ENCODE results near the gene TMEM127. TPM values are rescaled to one million over a fixed set of nuclear protein-coding genes. Genes with fewer than 3 reads are reported as not detected.

Gene TMEM127
- total and polyA plus RNA-seq, 2 experiments from 2014 or later = 34.0 to 43.6 TPM

- Histone ChIP-seq H4K20me1 (ENCODE audit: insufficient read depth) (no peaks in the 10 kb centered on the region), H3K9me3 (ENCODE audit: low read depth) (no peaks in the 10 kb centered on the region), H2AFZ (no peak overlapping the region), H3K27me3 (replicated peaks; ENCODE audit: insufficient read depth) (no peaks in the 10 kb centered on the region), H3K36me3 (ENCODE audit: low read depth) (0 out of 2 replicates have a peak, but pooled peaks cover 3% of the 10 kb centered on the region), H3F3A (ENCODE audit: insufficient read depth) (peaks cover 36% of the 10 kb centered on the region), H3K79me2 (ENCODE audit: insufficient read depth) (peaks cover 6% of the 10 kb centered on the region; the same call in 1 of the 2 replicates), H3K4me2 (ENCODE audit: unreplicated experiment) (peak overlapping the region; percentile 26), H3K4me1 (ENCODE audit: insufficient read depth) (peaks cover 23% of the 10 kb centered on the region), H3K9me2 (ENCODE audit: insufficient read depth) (no peaks in the 10 kb centered on the region), H3K4me3 (peak overlapping the region; percentile 10; the same call in 1 of the 2 replicates), H3K27ac (peak overlapping the region; percentile 48), H3K9ac (0 out of 2 replicates have a peak overlapping the region, but pooled peaks have one; percentile 1)
- peak; percentile 91 for DNase-seq
- WGBS, 2 experiments (ENCODE audit: low coverage in 1 of 2, low lambda C conversion rate in 2 of 2, missing lambda C conversion rate in 2 of 2) = 10 to 20% methylated on average over 9 of the region's 9 CpGs
- TF ChIP-seq EZH2phosphoT487 (IDR thresholded peaks at IDR 0.05; ENCODE audit: insufficient read depth, low read depth) (no peak), EZH2 (IDR thresholded peaks at IDR 0.05; ENCODE audit: insufficient read depth, poor library complexity, severe bottlenecking) (no peak)
- in situ Hi-C loops (cut with MboI) = loop anchor here (25.0 kb wide), 1 partner anchor 237 kb away; no protein-coding TSS in a partner anchor
Observed at GRCh38 chr2:96249654-96250053, 16.1 kb downstream of the TMEM127 start.

- 90 to 92% methylated on average over 4 of the region's 4 CpGs for WGBS, 2 experiments (ENCODE audit: low coverage in 1 of 2, low lambda C conversion rate in 2 of 2, missing lambda C conversion rate in 2 of 2)
- H3K9me3 ChIP-seq (ENCODE audit: low read depth) = no peaks in the 10 kb centered on the region
- peaks cover 23% of the 10 kb centered on the region for H3K4me1 ChIP-seq (ENCODE audit: insufficient read depth)
- H3K79me2 ChIP-seq (ENCODE audit: insufficient read depth) = no peaks in the 10 kb centered on the region
- in situ Hi-C loops (cut with MboI) = no loop called here
- TF ChIP-seq EZH2phosphoT487 (IDR thresholded peaks at IDR 0.05; ENCODE audit: insufficient read depth, low read depth) (no peak), EZH2 (IDR thresholded peaks at IDR 0.05; ENCODE audit: insufficient read depth, poor library complexity, severe bottlenecking) (no peak)
- no peak overlapping the region for H2AFZ ChIP-seq
- no peak for DNase-seq
- H4K20me1 ChIP-seq (ENCODE audit: insufficient read depth) = no peaks in the 10 kb centered on the region
- no peaks in the 10 kb centered on the region for H3K9me2 ChIP-seq (ENCODE audit: insufficient read depth)
- no peak overlapping the region for H3K4me3 ChIP-seq
- no peak overlapping the region for H3K27ac ChIP-seq
- peaks cover 36% of the 10 kb centered on the region for H3F3A ChIP-seq (ENCODE audit: insufficient read depth)
- H3K27me3 ChIP-seq (replicated peaks; ENCODE audit: insufficient read depth) = no peaks in the 10 kb centered on the region
- H3K9ac ChIP-seq = no peak overlapping the region
- H3K4me2 ChIP-seq (ENCODE audit: unreplicated experiment) = no peak overlapping the region
- 0 out of 2 replicates have a peak, but pooled peaks cover 3% of the 10 kb centered on the region for H3K36me3 ChIP-seq (ENCODE audit: low read depth)
Observed at GRCh38 chr2:96248624-96249023, 17.2 kb downstream of the TMEM127 start.

- H3K36me3 ChIP-seq (ENCODE audit: low read depth) = no peaks in the 10 kb centered on the region
- H3K79me2 ChIP-seq (ENCODE audit: insufficient read depth) = no peaks in the 10 kb centered on the region
- no peak overlapping the region for H3K4me2 ChIP-seq (ENCODE audit: unreplicated experiment)
- H3K9ac ChIP-seq = no peak overlapping the region
- H4K20me1 ChIP-seq (ENCODE audit: insufficient read depth) = no peaks in the 10 kb centered on the region
- no peak overlapping the region for H2AFZ ChIP-seq
- no peak for DNase-seq
- peaks cover 24% of the 10 kb centered on the region for H3K4me1 ChIP-seq (ENCODE audit: insufficient read depth)
- in situ Hi-C loops (cut with MboI) = no loop called here
- WGBS, 2 experiments (ENCODE audit: low coverage in 1 of 2, low lambda C conversion rate in 2 of 2, missing lambda C conversion rate in 2 of 2) = 68 to 76% methylated on average over 5 of the region's 5 CpGs
- TF ChIP-seq EZH2phosphoT487 (IDR thresholded peaks at IDR 0.05; ENCODE audit: insufficient read depth, low read depth) (no peak), EZH2 (IDR thresholded peaks at IDR 0.05; ENCODE audit: insufficient read depth, poor library complexity, severe bottlenecking) (no peak)
- H3K27me3 ChIP-seq (replicated peaks; ENCODE audit: insufficient read depth) = no peaks in the 10 kb centered on the region
- H3K4me3 ChIP-seq = no peak overlapping the region
- H3K9me2 ChIP-seq (ENCODE audit: insufficient read depth) = no peaks in the 10 kb centered on the region
- H3K27ac ChIP-seq = no peak overlapping the region
- peaks cover 40% of the 10 kb centered on the region for H3F3A ChIP-seq (ENCODE audit: insufficient read depth)
- no peaks in the 10 kb centered on the region for H3K9me3 ChIP-seq (ENCODE audit: low read depth)
Observed at GRCh38 chr2:96247896-96248295, 17.9 kb downstream of the TMEM127 start.

- Histone ChIP-seq H4K20me1 (ENCODE audit: insufficient read depth) (no peaks in the 10 kb centered on the region), H3K4me2 (ENCODE audit: unreplicated experiment) (no peak overlapping the region), H3K27me3 (replicated peaks; ENCODE audit: insufficient read depth) (no peaks in the 10 kb centered on the region), H3K27ac (no peak overlapping the region), H3K79me2 (ENCODE audit: insufficient read depth) (no peaks in the 10 kb centered on the region), H3K9ac (no peak overlapping the region), H3K4me3 (no peak overlapping the region), H2AFZ (no peak overlapping the region), H3F3A (ENCODE audit: insufficient read depth) (peaks cover 44% of the 10 kb centered on the region), H3K36me3 (ENCODE audit: low read depth) (no peaks in the 10 kb centered on the region), H3K9me3 (ENCODE audit: low read depth) (no peaks in the 10 kb centered on the region), H3K9me2 (ENCODE audit: insufficient read depth) (no peaks in the 10 kb centered on the region), H3K4me1 (ENCODE audit: insufficient read depth) (peaks cover 31% of the 10 kb centered on the region)
- in situ Hi-C loops (cut with MboI) = no loop called here
- 93 to 98% methylated on average over 3 of the region's 3 CpGs for WGBS, 2 experiments (ENCODE audit: low coverage in 1 of 2, low lambda C conversion rate in 2 of 2, missing lambda C conversion rate in 2 of 2)
- no peak for TF ChIP-seq EZH2 (IDR thresholded peaks at IDR 0.05; ENCODE audit: insufficient read depth, poor library complexity, severe bottlenecking)
- TF ChIP-seq EZH2phosphoT487 (IDR thresholded peaks at IDR 0.05; ENCODE audit: insufficient read depth, low read depth) = no peak
- no peak for DNase-seq
Observed at GRCh38 chr2:96247009-96247408, 18.8 kb downstream of the TMEM127 start.
